SKM-1 treated with dmso at 0.1 percent for 144 hours (cell line): ENCODE measurements around the gene ABCA4.

Experiments used
- DNase-seq: peaks from one replicate; lab custom pipeline; 2025; ENCODE audit not compliant: unreplicated experiment; lab: John Stamatoyannopoulos, UW

ABCA4 gene

GRCh38 chr1:94124538-94124937, 3.6 kb upstream of the ABCA4 start:
- no peak for DNase-seq

GRCh38 chr1:94122201-94122970, 1.4 kb upstream of the ABCA4 start:
- DNase-seq = no peak

- DNase-seq = no peak
These were observed 468 bp upstream of the ABCA4 start for GRCh38 chr1:94121411-94121821.

- no peak for DNase-seq
These were observed 412 bp downstream of the ABCA4 start for GRCh38 chr1:94120570-94120901.

- DNase-seq = no peak
These were observed 965 bp downstream of the ABCA4 start for GRCh38 chr1:94119796-94120569.

DNA sequence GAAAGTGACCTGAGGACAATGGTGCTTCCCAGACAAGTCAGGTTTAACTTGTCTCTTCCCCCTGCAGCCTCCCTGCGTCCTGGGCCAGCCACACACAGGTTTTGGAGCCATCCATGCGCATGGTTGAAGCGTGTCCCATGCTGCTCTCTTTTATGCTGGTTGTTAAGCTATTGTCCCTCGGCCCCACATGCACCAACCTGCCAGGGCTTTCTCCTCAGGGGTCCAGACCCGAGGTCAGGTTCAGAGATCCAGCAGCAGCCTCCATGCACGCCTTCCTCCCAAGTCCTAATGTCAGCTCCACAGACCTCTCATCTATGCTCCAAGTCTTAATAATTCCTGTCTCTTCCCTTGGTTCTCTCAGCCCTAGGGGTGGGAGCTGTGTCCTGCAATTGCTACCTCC, 1.6 kb downstream of the ABCA4 start:
- DNase-seq = no peak

DNA sequence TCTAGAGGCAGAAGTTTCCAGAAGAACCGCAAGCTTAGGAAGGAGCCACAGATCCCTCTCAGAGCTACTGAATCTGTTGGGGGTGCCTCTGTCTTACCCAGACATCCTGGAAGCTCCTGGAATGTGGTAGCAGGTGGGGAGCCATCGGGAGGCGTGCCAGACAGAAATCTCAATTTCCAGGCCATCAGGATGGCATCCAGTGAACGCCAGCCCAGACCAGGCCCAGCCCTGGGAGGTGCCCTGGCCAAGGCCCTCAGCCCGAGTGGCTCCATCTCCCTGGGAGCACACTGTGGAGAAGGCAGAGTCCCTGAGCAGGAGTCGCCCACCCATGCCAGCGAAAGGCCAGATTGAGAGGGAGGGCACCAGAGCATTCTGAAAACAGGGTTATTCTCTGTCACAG, 2.5 kb downstream of the ABCA4 start:
- DNase-seq = no peak

DNA sequence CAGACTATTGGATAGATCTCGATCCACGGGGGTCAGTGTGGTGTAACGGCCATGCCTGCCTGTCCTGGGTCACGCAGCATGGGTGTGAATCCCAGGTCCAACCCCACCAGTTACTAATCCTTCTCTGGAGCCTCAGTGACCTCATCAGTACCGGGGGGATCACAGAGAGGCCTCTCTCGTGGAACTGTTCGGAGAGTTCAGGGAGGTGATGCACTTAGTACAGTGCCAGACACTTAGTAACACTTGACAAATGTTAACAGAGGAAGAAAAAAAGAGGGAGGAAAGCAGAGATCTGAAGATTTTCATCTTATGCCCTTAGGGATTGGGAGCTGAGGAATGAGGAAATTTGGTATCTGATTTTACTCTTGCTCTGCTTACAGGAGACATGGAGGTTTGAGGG, 2.9 kb downstream of the ABCA4 start:
- no peak for DNase-seq

- no peak for DNase-seq
These were observed 3.6 kb downstream of the ABCA4 start for GRCh38 chr1:94117259-94117851.

DNA sequence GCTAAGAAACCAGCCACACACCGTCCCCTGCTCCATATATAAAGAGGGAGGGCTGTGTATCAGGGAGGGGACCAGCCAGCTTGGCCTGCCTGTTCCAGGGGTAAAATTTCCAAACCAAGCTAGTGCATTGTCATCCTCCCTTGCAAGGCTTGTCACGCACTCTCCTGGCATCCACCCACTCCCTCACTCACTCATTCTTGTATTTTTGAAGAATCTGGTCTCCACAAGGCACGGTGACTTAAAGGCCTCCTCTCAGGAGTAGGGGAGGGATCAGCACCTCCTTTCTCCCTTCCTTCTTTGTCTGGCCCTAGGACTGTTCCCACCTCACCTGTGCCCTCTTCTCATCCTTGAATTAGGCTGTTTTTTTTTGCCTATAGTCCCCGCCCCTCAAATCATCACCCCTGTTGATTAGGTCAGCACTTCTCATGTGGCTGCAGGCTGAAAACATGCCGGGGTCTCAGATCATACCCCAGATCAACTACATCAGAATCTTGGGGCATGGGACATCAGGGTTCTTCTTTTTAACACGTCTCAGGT, 5.0 kb downstream of the ABCA4 start:
- DNase-seq = no peak

DNA sequence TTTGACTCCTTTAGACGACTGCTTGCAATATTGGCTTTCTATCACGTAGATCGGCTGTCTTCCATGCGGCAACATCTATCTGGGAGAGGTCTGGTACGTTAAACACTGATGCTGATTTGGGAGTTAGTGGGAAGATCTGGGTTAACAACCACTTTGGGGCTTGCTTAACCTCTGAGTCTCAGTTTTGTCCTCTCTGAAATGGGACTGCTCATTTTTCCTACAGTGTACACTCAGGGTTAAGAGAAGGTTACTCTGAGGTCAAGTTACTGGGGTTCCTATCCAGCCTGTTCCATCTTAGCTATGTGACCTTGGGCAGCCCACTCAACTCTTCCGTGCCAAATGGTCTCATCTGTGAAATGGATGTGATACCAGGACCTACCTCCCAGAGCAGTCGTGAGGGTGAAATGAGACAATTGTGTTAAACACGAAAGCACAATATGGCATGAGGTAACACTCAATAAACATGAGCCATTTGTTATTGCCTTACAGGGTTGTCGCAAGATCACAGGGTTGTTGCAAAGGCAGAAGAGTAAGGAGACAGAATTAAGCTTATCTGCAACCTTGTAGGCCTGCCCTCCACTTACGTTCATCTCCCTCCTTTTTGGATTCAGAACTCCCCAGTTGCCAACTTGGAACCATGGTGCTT, 5.6 kb downstream of the ABCA4 start:
- DNase-seq = no peak

DNA sequence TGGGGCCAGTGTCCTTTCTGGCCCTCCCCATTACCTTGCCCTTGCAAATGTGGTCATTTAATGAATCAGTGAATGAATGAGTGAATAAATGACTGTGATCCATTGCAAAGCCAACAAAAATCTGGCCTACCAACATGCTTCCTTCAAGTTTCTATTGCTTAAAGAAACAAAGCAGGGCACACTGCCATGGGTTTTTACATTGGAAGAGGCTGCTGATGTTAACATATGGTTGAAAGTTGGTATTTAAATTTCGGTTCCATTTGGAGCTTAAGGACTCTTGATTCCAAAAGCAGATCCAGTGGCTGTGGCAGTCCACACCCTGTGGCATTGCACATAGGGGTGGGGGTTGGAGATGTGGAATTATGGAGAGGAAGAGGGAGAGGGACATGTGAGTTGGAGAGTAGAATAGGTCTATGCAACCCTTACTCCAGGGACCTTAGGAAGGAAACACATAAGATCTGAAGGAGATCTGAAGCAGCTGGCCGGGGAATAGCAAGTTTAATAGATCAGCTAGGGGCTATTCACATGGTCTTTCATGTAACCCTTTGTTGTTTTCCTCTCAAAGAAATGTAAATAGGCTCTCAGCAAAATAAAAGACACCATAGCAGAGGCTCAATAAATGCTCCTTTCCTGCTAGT, 7.2 kb downstream of the ABCA4 start:
- DNase-seq = no peak

- no peak for DNase-seq
These were observed 9.1 kb downstream of the ABCA4 start for GRCh38 chr1:94111879-94112278.

DNA sequence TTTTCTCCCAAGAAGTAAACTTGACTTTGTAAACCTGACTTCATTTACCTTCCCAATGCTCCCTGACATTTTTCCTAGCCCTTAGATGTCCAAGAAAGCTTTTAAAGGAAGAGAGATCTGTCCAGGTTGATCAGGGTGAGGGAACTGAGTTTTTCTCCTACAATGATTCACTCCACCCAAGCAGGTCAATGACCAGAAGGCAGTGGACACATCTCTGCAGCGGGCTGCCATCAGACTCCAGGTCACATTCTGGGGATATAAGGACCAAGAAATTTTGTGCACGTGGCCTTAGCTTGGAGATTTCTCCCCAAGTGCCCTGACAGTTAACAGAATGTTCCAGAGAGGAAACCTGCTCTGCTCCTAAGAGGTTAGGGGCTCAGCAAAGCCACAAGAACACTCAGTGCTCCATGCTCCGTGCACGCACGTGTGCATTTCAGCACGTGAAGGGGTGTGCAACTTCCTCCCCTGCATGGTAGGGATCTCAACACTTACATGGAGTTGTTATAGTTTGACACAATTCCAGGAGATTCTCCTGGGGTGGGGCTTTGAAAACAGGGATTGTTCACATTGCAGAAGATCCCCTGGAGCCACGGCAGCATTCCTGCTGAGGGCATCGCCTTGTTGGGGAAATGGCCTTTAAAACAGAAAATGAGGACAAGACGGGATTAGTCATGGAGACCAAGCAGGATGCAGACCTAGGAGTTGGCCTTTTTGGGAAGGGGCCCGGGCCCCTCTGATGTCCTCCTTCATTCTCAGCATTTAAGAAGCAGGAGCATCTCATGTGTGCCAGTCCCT, 9.8 kb downstream of the ABCA4 start:
- no peak for DNase-seq

DNA sequence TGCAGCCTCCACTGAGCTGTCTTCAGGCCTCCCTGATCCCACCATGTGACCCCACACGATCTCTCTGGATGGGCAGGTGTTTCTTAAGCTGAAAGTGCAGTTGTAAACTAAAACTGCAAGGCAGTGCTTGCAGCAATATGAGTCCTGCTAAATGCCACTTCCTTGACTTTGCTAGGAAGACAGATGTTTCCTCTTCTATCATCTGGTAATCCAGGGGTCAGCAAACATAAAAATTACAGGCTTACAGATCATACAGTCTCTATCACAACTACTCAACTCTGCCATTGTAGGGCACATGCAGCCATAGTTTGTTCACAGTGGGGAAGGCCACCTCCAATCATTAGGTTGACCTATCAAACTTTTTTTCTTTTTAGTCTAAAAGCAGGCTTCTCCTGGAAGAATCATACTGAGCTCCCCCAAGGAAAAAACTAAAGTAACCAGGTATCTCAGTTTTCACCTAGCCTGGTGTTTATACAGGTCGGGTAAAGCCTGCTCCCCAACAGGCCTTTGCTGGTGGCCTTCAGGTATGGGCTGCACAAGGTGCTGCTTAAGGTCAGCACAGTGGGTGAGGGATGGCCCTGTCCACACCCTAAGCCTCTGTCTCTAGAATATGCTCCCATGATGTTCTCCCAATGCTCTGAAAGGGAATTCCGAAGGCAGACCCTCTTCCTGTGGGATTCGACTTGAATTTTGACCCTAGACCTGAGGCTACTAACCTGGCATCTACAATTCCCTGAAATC, 10.8 kb downstream of the ABCA4 start:
- no peak for DNase-seq

- DNase-seq = no peak
These were observed 11.5 kb downstream of the ABCA4 start for GRCh38 chr1:94109478-94109877.

- no peak for DNase-seq
These were observed 13.8 kb downstream of the ABCA4 start for GRCh38 chr1:94107141-94107540.

DNA sequence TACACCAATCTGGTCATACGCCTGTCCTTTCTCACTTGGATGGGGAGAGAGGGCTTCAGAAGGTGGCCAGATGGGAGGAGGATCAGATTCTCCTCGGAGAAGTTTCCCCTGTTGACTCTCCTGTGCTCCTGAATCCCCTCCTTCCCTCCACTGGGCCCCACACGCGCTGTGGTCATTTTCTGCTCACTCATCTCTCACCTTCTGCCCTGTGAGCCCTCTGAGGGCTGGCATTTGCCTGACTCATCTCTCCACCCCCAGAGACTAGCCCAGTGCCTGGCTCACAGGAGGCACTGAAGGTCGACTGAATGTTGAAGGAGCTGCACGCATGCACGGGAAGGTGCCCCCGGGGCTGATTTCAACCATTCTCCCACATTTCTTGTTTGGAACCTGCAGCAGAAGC, 14.2 kb downstream of the ABCA4 start:
- no peak for DNase-seq

DNA sequence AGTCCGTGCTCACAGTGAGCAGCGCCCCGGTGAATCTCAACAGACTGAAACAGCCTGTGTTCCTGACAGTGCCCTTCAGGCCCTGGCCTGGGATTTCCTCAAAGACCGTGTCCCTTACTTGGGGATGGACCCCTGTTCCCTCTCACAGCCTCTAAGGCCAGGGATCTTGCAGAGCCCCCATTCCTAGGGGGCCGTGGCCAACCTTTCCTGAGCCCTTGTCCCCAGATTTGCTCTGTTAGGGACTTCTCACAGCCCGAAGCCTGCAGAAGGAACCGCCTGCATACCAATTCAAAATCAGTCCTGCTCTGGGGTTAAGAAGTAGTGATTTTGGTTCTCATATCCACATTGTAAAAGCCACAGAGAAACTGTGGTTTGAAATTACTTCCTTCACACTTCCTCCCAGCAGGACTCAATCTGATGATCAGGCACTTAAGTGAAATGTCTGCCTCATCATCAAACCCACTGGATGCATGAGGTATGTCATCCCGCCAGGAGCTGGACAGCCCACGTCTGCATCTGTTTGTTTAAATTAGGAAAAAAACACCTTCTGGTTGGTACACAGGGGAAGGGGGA, 14.9 kb downstream of the ABCA4 start:
- DNase-seq = no peak
